Measurements from ENCODE around the gene SMURF1. TPM values are rescaled to one million over a fixed set of nuclear protein-coding genes. Genes with fewer than 3 reads are reported as not detected.

Gene SMURF1
- total and polyA plus RNA-seq, 2 of the 4 experiments (the other 2 are of a cell fraction): 13.4 to 20.3 TPM

DNA sequence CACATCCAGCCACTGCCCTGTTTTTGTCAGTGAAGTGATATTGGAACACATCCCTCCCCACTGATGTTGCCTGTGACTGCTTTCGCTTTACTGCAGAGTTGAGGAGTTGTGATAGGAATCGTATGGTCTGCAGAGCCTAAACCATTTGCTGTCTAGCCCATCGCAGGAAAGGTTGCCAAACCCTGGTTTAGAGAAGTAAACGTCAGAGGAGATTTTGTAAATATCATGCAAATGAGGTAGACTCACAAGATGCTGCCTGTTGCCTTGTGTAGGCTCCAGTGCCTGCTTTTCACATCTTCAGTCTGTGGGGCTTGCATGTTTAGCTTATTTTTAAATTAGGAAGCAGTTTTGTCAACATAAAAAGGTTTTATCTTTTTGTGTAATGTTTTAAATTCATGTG is 158.5 kb downstream of the SMURF1 start:
- Histone ChIP-seq H4K5ac (ENCODE audit: low read depth, low read length) (no peak overlapping the region), H3K79me1 (ENCODE audit: low read depth in 1 of 2, low read length in 2 of 2) (peaks cover 0 to 9% of the 10 kb centered on the region in 2 experiments; a peak in 2 of 4 replicates), H3K4me1 (ENCODE audit: control insufficient read depth, insufficient read depth, low read length) (no peaks in the 10 kb centered on the region), H3K4me2 (ENCODE audit: low read depth, low read length) (no peak overlapping the region), H3K9ac (ENCODE audit: low read depth, low read length) (no peak overlapping the region), H3K23ac (ENCODE audit: low read depth, low read length) (no peak overlapping the region), H2BK15ac (ENCODE audit: low read depth, low read length) (no peak overlapping the region), H3K4me3 (ENCODE audit: insufficient read depth, low read depth, low read length) (no peak overlapping the region), H3K4ac (ENCODE audit: low read depth, low read length) (no peak overlapping the region), H3K9me3 (ENCODE audit: control insufficient read depth, insufficient read depth, low read length) (no peaks in the 10 kb centered on the region; the same call in 1 of the 2 replicates), H2AFZ (replicated peaks; ENCODE audit: low read length, poor library complexity) (no peak overlapping the region), H3K27me3 (ENCODE audit: control insufficient read depth, insufficient read depth, low read length) (no peaks in the 10 kb centered on the region), H3K36me3 (ENCODE audit: control insufficient read depth, insufficient read depth, low read length) (peaks cover 66% of the 10 kb centered on the region), H2BK20ac (ENCODE audit: low read depth, low read length) (no peak overlapping the region), H4K8ac (ENCODE audit: low read depth in 2 of 2, low read length in 2 of 2) (no peak overlapping the region), H3K14ac (replicated peaks; ENCODE audit: low read depth, low read length) (no peak overlapping the region), H2AK5ac (ENCODE audit: low read depth, low read length) (no peak overlapping the region), H3K56ac (ENCODE audit: extremely low read depth, insufficient read depth, low read length) (no peak overlapping the region), H4K20me1 (ENCODE audit: insufficient read depth, low read length) (no peaks in the 10 kb centered on the region), H3K18ac (ENCODE audit: low read depth, low read length) (no peak overlapping the region), H2AK9ac (replicated peaks; ENCODE audit: low read depth, low read length, poor library complexity) (no peak overlapping the region), H2BK120ac (ENCODE audit: low read depth, low read length) (no peak overlapping the region), H4K91ac (ENCODE audit: insufficient read depth, low read depth, low read length) (no peak overlapping the region), H3K9me1 (ENCODE audit: insufficient read depth, low read length) (no peaks in the 10 kb centered on the region; the same call in 1 of the 2 replicates), H2BK5ac (ENCODE audit: low read depth, low read length, poor library complexity, severe bottlenecking) (no peak overlapping the region), H3K27ac (ENCODE audit: insufficient read depth, low read length) (no peak overlapping the region)
- BruUV-seq (replicated peaks): no TSS peak
- ATAC-seq (ENCODE audit: low read depth) (no peak), DNase-seq (no peak)
- in situ Hi-C loops (cut with MboI; ENCODE audit: low sequenced_read_pairs): no loop called here
- ChIA-PET POLR2A (ENCODE audit: unreplicated experiment) (no interaction called here), CTCF (interaction anchor here (0.9 kb wide), 1 partner anchor 51 kb away, joined by 5 read pairs; no protein-coding TSS in a partner anchor)
- dilution Hi-C loops (cut with HindIII; ENCODE audit: low sequenced_read_pairs, unreplicated experiment): no loop called here
- intact Hi-C loops (cut with micrococcal nuclease): loop anchor here (5.0 to 10.0 kb wide), 2 partner anchors 43 to 91 kb away; no protein-coding TSS in a partner anchor
- TF ChIP-seq, protein P1, sequence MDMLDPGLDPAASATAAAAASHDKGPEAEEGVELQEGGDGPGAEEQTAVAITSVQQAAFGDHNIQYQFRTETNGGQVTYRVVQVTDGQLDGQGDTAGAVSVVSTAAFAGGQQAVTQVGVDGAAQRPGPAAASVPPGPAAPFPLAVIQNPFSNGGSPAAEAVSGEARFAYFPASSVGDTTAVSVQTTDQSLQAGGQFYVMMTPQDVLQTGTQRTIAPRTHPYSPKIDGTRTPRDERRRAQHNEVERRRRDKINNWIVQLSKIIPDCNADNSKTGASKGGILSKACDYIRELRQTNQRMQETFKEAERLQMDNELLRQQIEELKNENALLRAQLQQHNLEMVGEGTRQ (IDR thresholded peaks at IDR 0.05; ENCODE audit: low read depth, low read length): no peak
- TF ChIP-seq SMC3 (IDR thresholded peaks at IDR 0.05; ENCODE audit: low read depth, low read length) (no peak), RAD21 (IDR thresholded peaks at IDR 0.05; ENCODE audit: low read length) (no peak), RFX5 (IDR thresholded peaks at IDR 0.05; ENCODE audit: low read depth, low read length) (no peak), CTCF (conservative IDR thresholded peaks at IDR 0.05; ENCODE audit: low read depth, low read length) (no peak), CHD1 (IDR thresholded peaks at IDR 0.05; ENCODE audit: low read depth, low read length) (no peak), ELK1 (IDR thresholded peaks at IDR 0.05; ENCODE audit: borderline replicate concordance, low read depth, low read length) (no peak), MAZ (IDR thresholded peaks at IDR 0.05; ENCODE audit: borderline replicate concordance, low read depth, low read length) (no peak), RCOR1 (IDR thresholded peaks at IDR 0.05; ENCODE audit: insufficient replicate concordance, low read length) (no peak), MAFK (IDR thresholded peaks at IDR 0.05; ENCODE audit: low read depth, low read length) (no peak), NFE2L2 (IDR thresholded peaks at IDR 0.05; ENCODE audit: low read depth, low read length) (no peak), MXI1 (IDR thresholded peaks at IDR 0.05; ENCODE audit: borderline replicate concordance, low read depth, low read length) (no peak), POLR2A (IDR thresholded peaks at IDR 0.05; ENCODE audit: low read depth, low read length) (no peak), CEBPB (IDR thresholded peaks at IDR 0.05; ENCODE audit: low read depth, low read length) (no peak), BHLHE40 (IDR thresholded peaks at IDR 0.05; ENCODE audit: low read depth, low read length) (no peak), FOS (IDR thresholded peaks at IDR 0.05; ENCODE audit: low read depth, low read length) (no peak)
- WGBS, 2 experiments (ENCODE audit: extremely low coverage in 2 of 2, insufficient read length in 1 of 2): 90% methylated on average over 2 of the region's 4 CpGs; no CpG with 5 or more reads in 1 of the 2 experiments
